T-helper 1 cell treated with Interleukin-12 subunit alpha and Interleukin-12 subunit beta and Interleukin-4 antibody, amounts not matched to agents 30 μg/mL and 1 μg/mL, for 36 hours (primary cell): Measurements from ENCODE around the gene MRGPRX4.
"Not testable (repeated sequence)": the region's sequence is repeated elsewhere in the genome, so short reads cannot be mapped to it uniquely, and the experiment has no call there.

Source experiments
- H3K27ac Mint-ChIP-seq: one replicate; pipeline ENCODE4 v1.8.0; 2021; ENCODE audit warnings: mild to moderate bottlenecking, mixed read lengths
- H3K27me3 Mint-ChIP-seq: one replicate; pipeline ENCODE4 v1.8.0; 2021; ENCODE audit warnings: low read depth, mixed read lengths
- H3K36me3 Mint-ChIP-seq: one replicate; pipeline ENCODE4 v1.8.0; 2021; ENCODE audit warnings: low read depth, mixed read lengths
- H3K4me1 Mint-ChIP-seq: one replicate; pipeline ENCODE4 v1.8.0; 2021; ENCODE audit warnings: low read depth, mixed read lengths
- H3K4me3 Mint-ChIP-seq: one replicate; pipeline ENCODE4 v1.8.0; 2021; ENCODE audit warnings: mild to moderate bottlenecking, moderate library complexity, mixed read lengths
- H3K9me3 Mint-ChIP-seq: one replicate; pipeline ENCODE4 v1.8.0; 2021; ENCODE audit warnings: mixed read lengths

The MRGPRX4 gene

GRCh38 chr11:18189476-18190245, 17.0 kb downstream of the MRGPRX4 start:
- H3K4me1 Mint-ChIP-seq, H3K4me3 Mint-ChIP-seq: not testable (repeated sequence)

GRCh38 chr11:18191376-18191775, 18.7 kb downstream of the MRGPRX4 start:
- Mint-ChIP-seq H3K36me3 (no peaks in the 10 kb centered on the region), H3K4me3 (no peak overlapping the region), H3K27me3 (peaks cover 36% of the 10 kb centered on the region), H3K4me1 (no peaks in the 10 kb centered on the region), H3K27ac (no peak overlapping the region), H3K9me3 (no peaks in the 10 kb centered on the region)

More at GRCh38 chr11:18189476-18190245, 17.0 kb downstream of the MRGPRX4 start:
- not testable (repeated sequence) for H3K36me3 Mint-ChIP-seq, H3K9me3 Mint-ChIP-seq, H3K27ac Mint-ChIP-seq
- peaks cover 35% of the 10 kb centered on the region for H3K27me3 Mint-ChIP-seq

GRCh38 chr11:18193010-18193409, 20.4 kb downstream of the MRGPRX4 start:
- H3K36me3 Mint-ChIP-seq: no peaks in the 10 kb centered on the region
- peaks cover 35% of the 10 kb centered on the region for H3K27me3 Mint-ChIP-seq
- no peak overlapping the region for H3K27ac Mint-ChIP-seq
- no peak overlapping the region for H3K4me3 Mint-ChIP-seq
- H3K9me3 Mint-ChIP-seq: no peaks in the 10 kb centered on the region
- no peaks in the 10 kb centered on the region for H3K4me1 Mint-ChIP-seq

GRCh38 chr11:18196532-18196931, 23.9 kb downstream of the MRGPRX4 start:
- Mint-ChIP-seq H3K4me1 (no peaks in the 10 kb centered on the region), H3K27ac (no peak overlapping the region), H3K36me3 (no peaks in the 10 kb centered on the region), H3K9me3 (no peaks in the 10 kb centered on the region), H3K27me3 (peaks cover 40% of the 10 kb centered on the region), H3K4me3 (no peak overlapping the region)

GRCh38 chr11:18197738-18198137, 25.1 kb downstream of the MRGPRX4 start:
- H3K4me3 Mint-ChIP-seq, H3K36me3 Mint-ChIP-seq, H3K9me3 Mint-ChIP-seq, H3K4me1 Mint-ChIP-seq, H3K27ac Mint-ChIP-seq: not testable (repeated sequence)
- H3K27me3 Mint-ChIP-seq: peaks cover 43% of the 10 kb centered on the region

- Mint-ChIP-seq H3K9me3 (no peaks in the 10 kb centered on the region), H3K36me3 (no peaks in the 10 kb centered on the region), H3K4me1 (peaks cover 4% of the 10 kb centered on the region), H3K27ac (no peak overlapping the region), H3K27me3 (peaks cover 60% of the 10 kb centered on the region), H3K4me3 (no peak overlapping the region)
Measured at GRCh38 chr11:18203723-18204122, 31.1 kb downstream of the MRGPRX4 start.

GRCh38 chr11:18204220-18204619, 31.6 kb downstream of the MRGPRX4 start:
- peaks cover 4% of the 10 kb centered on the region for H3K4me1 Mint-ChIP-seq
- no peak overlapping the region for H3K4me3 Mint-ChIP-seq
- no peaks in the 10 kb centered on the region for H3K36me3 Mint-ChIP-seq
- peaks cover 63% of the 10 kb centered on the region for H3K27me3 Mint-ChIP-seq
- no peak overlapping the region for H3K27ac Mint-ChIP-seq
- H3K9me3 Mint-ChIP-seq: no peaks in the 10 kb centered on the region

- no peak overlapping the region for H3K4me3 Mint-ChIP-seq
- H3K36me3 Mint-ChIP-seq: no peaks in the 10 kb centered on the region
- peaks cover 68% of the 10 kb centered on the region for H3K27me3 Mint-ChIP-seq
- no peaks in the 10 kb centered on the region for H3K9me3 Mint-ChIP-seq
- no peak overlapping the region for H3K27ac Mint-ChIP-seq
- H3K4me1 Mint-ChIP-seq: peaks cover 4% of the 10 kb centered on the region
Measured at GRCh38 chr11:18204771-18205170, 32.1 kb downstream of the MRGPRX4 start.

- H3K9me3 Mint-ChIP-seq: no peaks in the 10 kb centered on the region
- H3K36me3 Mint-ChIP-seq: no peaks in the 10 kb centered on the region
- H3K4me3 Mint-ChIP-seq: no peak overlapping the region
- peaks cover 4% of the 10 kb centered on the region for H3K4me1 Mint-ChIP-seq
- H3K27me3 Mint-ChIP-seq: peaks cover 69% of the 10 kb centered on the region
- no peak overlapping the region for H3K27ac Mint-ChIP-seq
Measured at GRCh38 chr11:18209058-18209457, 36.4 kb downstream of the MRGPRX4 start.

GRCh38 chr11:18221274-18221876, 48.7 kb downstream of the MRGPRX4 start:
- Mint-ChIP-seq H3K9me3 (no peaks in the 10 kb centered on the region), H3K27me3 (peaks cover 43% of the 10 kb centered on the region), H3K36me3 (no peaks in the 10 kb centered on the region), H3K4me3 (no peak overlapping the region), H3K27ac (no peak overlapping the region), H3K4me1 (no peaks in the 10 kb centered on the region)

GRCh38 chr11:18222814-18223421, 50.3 kb downstream of the MRGPRX4 start:
- no peaks in the 10 kb centered on the region for H3K9me3 Mint-ChIP-seq
- H3K27ac Mint-ChIP-seq: no peak overlapping the region
- no peaks in the 10 kb centered on the region for H3K4me1 Mint-ChIP-seq
- no peak overlapping the region for H3K4me3 Mint-ChIP-seq
- H3K36me3 Mint-ChIP-seq: no peaks in the 10 kb centered on the region
- peaks cover 30% of the 10 kb centered on the region for H3K27me3 Mint-ChIP-seq
